Kidney tubule cell (primary cell): ENCODE results near the gene CACNA1C.

Experiments used
- DNase-seq: peaks from one replicate; pipeline ENCODE4 v3.0.0-alpha.2; 2018; ENCODE audit warnings: low spot score

Gene CACNA1C

DNA sequence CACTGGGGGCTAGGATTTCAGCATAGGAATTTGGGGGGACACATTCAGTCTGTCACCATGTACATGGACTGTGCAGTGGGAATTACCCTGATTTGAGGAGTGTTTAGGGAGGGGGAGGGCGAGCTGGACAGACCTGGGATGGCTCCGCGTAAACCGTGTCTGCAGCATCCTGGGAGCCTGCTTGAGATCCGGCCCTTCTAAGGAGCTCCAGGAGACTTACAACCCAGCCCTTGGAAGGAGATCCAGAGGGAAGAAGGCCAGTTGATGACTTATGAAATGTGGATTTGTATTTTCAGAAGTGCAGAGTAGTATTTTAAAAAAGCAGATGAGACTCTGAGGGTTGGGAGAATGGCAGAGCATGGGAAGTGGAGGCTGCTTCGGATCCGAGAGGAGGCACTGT, 153.2 kb downstream of the CACNA1C start:
- no peak for DNase-seq

DNA sequence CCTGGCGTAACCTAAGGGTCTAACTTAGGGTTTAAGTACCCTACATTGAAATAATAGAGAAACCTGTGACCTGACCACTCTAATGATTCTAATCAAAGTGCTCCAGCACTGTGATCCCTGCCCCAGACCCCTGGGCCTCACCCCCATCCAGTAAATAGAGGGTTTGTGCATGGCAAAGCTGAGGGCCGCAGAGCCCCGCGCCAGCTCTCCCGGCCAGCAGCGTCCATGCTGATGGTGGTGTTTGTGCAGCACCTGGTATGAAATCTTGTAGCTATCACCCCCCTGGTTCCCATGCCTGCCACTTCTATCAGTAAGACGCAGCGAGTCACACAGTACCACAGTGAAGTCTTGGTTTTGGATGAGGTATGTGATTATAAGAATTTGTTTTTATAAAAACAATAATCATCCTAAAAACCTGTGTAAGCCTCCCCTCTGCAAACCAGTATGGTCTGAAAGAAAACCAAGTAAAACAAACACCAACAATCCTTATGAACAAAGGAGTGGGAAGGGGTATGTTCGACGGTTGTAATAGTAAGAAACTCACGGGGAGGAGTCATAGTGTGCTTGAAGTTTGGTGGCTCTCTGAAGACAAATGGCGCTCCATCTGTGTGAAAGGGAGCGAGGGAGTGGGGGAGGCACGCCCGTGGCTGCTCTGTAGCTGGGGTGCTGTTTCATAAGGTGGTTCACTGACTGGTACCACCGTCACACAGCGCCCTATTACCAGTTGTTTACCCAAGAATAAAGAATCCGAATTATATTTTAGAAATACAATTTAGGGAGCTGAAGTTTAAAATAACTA, 156.2 kb downstream of the CACNA1C start:
- no peak for DNase-seq

DNA sequence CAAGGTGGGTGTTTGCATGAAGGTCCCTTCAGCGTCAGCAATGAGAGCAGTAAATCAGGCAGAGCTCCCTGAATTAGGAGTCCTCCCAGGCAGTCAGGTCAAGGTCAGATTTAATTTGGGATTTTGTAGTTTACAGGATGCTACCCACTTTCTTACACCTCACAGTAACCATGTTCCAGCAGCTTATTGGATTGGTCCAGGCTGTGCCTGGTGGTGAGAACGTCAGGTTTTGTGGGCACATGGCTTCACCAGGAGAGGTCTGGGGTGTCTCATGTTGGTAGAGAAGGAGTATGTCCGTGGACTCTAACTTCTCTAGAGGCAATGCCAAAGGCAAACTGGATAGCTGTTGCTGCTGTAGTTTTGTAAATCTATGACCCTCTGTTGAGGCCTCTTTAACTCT, 158.3 kb downstream of the CACNA1C start:
- DNase-seq, result no peak

DNA sequence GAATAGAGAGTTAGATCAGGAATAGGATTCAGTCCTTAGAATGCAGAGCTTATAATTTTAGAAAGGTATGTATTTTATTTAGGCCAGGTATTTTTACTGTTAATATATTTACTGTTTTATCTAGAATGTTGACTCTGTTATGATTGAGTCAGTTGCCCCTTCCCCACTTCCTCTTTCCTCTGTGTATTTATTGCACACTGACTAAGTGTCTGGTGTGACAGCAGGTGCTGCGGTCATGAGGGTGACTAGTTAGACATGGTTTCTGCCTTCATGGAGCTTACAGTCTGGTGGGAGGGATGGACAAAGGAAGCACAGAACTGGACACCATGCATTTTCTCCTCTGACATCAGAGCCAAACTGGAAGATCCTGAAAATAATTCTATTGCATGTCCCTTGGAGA, 159.8 kb downstream of the CACNA1C start:
- DNase-seq, result no peak

DNA sequence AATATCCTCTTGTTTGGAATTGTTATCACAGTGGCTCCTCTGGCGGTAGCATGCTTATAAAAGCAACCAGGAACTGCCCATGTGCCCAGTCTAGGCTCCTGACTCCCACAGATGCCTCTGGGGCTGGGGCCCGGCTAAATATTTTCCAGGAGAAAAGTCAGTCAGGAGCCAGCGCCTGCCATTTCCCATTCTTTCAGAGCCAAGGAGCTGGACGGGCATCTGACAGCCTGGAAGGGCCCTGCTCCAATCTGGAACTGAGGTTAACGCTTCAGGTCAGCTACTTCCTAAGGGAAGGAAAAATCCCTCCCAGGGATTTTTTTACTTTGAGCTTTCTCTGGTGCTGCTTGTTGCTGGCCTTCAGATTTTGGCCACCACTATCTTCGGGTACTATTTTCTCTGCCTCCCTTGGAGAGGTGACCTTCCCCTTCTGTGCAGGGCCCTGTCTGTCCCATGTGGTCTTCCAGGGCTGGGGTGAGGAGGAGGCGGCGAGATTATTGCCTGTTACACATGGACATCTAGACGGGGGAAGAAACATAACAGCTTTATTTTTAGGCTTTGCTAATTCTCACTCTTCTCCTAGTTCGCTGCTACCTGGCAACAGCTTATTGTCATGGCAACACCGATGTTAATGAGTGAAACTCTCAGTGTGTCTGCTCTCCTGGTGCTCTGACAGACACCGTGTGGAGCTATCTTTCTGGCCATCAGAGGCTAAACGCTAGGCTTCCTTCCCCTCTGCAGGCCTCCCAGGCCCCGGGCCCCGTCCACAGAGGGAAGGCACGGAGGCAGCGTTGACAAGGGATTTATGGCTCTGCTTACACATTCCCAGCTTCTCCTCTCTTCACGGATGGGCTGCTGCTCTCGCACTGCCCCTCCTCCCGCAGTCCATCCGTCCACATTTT, 160.4 kb downstream of the CACNA1C start:
- peak; percentile 12 for DNase-seq

DNA sequence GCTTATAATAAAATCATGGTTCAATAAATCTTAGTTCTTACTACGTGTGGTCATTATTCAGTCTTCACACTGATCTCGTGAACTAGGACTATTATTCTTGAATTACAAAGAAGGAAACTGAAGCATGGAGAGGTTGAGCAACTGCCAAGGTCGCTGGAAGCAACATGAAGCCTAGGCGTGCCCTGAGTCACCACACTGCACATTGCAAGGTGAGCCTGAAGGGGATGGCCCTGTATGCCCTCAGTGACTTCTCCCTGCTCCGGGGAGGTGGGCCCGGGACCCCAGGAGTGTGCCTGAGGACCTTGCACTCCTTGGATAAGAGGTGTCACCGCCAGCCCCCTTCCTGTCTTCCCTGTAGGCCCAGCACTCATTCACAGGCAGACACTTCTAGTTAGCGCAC, 161.6 kb downstream of the CACNA1C start:
- peak; percentile 33 for DNase-seq

DNA sequence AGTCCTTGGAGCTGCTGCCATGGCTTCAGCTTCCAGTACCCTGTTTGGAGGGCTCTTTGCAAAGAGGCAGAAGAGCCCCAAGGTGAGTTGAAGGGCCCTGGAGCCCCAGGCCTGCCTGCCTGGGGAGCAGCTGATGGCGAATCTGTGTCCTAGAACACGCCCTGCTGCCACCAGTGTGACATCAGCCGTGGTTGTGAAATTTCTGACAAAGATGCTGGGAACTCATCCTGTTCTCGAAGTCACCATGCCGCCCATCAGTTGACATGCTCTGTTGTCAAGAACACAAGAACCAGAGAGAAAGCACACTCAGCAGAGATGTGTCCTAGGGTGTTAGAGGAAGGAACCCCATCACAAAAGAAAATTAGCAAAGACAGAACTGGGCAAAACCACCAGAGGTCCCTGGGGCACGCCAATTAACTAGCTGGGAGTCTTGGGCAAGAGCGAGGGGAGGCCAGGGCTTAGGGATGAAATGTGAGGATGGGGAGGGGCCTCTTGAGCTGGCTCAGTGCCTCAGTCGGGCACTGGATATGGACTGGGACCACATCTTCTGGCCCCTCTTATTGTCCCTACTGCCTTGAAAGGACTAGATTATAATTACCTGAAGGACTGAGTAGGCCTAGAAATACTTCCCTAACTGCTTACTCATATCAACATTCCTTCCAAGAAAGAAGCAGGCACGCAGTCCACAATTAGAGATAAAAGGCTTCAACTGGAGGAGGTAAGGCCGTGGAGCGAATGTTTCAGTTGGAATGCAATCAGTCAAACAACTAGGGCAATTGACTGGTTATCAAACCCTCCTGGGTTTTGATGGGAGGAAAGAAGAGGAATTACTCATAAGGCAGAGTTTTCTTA, 163.1 kb downstream of the CACNA1C start:
- DNase-seq, result no peak

DNA sequence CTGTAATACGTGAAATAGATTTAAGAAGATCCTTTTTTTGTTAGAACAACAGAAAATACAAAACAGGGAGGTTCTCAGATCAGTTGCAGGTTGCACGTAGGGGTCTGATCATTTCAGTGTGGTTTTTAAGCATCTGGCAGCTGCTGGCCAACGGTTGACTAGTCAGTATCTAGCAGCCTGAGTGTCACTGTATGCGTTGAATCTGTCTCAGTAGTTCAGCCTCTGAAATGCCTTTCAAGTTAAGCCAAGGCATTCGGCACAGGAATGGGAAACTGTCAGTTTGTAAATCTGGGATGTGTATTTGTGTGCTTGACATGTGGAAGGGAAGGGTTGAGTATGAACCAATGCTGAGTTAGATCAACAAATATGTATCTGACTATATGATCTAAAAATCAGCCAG, 165.9 kb downstream of the CACNA1C start:
- no peak for DNase-seq

DNA sequence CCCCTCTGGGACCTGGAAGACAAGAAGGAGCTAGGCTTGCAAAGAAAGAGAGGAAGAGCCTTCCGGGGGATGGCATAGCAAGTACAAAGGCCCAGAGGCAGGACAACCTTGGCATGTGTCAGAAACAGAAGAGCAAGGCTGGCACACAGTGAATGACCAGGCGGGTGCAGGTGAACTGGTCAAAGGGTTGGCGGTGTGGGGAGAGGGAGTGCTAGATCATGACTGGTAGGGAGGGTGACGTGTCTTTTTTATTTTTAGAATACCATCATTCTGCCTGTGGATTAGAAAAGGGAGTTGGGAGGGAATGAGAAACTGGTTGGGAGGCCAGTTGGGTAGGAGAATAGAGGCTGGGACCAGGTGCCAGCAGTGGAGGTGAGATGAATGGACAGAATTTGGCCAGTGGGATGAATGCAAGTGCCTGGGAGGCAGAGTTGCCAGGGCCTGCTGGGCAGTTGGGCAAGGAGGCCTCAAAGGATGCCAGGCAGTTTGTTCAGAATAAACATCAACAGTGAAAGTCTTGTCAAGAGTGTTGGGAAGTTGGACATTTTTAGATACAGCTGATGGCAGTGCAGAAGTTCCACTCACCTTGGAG, 168.3 kb downstream of the CACNA1C start:
- no peak for DNase-seq

DNA sequence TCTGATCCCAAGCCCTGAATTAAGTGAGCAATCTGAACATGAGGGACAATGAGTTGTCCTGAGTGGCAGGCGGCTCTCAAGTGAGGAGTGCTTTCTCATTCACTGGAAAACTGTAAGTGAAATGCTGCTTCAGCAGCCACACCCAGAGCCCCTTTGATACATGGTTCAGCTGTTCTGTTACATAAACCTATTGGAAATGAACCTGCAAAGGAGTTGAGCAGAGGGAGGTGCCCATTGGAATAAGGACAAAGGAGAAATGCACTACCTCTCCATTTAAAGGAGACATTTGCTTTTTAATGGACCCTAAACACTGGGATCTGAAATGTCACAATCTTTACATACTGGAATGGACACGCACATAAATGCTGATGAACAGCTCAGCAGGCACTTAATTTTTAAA, 169.9 kb downstream of the CACNA1C start:
- DNase-seq, result no peak

DNA sequence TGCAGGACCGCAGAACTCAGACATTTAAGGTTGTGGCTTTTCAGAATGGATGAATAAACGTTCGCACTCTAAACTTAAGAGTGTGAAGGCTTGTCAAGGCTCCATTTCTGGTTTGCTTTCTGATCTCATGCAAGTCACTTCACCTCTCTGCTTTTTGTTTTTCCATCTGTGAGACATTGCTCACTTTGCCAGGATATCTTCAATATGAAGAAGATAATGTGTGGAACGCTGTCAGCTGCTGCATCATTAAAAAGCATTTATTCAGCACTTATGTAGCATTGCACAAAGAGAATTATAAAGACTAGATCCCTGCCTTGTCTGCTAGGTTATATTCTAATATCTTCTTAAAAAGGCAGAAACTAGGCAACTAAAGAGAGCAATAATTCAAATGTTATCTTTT, 172.2 kb downstream of the CACNA1C start:
- DNase-seq, result no peak

DNA sequence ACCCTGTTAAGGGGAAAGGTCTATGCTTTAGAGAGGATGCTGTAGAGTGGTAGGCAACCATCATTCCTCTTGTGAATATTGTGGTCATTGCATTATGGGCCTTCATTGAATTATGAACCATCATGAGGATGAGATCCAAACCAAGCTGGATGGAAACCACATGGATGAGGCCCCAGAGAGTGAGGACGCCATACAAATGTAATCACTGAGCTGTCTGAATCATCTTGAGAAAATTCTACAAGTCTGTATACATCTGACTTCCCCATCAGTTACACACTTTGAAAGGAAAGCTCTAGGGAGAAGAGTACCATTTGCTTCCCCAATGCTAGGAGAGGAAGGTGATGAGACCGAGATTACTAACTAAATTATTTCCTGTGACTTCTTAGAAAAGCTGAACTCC, 172.9 kb downstream of the CACNA1C start:
- DNase-seq, result no peak

DNA sequence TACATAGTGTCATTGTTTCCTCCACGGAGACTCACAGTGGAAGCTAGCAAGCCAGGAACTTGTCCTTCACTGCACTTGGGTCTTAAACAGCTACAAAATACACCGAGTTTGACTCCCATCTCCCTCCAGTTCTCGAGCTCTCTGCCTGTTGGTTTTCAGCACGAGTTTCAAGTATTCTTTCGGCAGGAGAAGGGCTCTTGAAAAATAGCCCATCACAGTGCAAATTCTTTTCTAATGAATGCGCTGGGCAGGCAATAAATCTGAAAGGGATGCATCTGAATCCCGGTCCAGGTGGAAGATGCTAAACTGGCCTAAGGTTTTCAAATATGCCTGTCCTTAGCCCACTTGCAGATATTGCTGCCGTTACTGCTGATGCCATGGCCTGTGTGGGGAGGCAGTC, 173.9 kb downstream of the CACNA1C start:
- no peak for DNase-seq

DNA sequence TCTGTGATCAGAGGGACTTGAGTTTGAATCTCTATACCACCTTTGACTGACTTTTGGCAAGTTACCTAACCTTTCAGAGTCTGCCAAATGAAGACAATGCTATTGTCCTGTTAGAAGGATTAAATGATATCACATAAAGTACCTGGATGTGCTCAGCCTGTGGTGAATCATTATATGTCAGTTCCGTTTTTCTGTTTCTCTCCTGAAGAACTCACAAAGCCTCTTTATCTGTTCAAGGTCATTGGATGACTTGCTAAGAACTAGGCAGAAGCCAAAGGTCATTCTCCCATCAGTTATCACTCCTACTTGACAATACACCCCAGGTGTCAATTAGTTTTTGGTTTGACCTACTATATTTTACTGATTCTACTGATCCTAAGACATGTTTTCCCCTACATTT, 174.6 kb downstream of the CACNA1C start:
- no peak for DNase-seq

DNA sequence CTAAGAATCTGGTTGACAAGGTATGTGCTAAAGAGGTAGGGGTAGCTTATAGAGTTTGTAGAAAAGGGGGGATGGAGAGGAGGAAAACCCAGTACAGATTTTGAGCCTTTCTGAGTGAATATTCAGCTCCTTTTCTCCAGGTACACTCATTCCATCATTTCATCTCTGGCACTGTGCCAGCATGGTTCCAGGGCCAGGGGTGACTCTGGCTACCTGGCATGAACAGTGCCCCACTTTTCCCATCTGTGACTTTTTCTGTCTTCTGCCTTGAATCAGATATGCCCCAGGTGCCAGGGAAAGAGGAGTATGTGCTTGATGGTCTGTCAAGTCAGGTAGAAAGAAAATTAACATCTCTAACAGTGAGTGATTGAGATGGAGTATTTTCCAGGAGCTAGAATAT, 175.7 kb downstream of the CACNA1C start:
- no peak for DNase-seq

DNA sequence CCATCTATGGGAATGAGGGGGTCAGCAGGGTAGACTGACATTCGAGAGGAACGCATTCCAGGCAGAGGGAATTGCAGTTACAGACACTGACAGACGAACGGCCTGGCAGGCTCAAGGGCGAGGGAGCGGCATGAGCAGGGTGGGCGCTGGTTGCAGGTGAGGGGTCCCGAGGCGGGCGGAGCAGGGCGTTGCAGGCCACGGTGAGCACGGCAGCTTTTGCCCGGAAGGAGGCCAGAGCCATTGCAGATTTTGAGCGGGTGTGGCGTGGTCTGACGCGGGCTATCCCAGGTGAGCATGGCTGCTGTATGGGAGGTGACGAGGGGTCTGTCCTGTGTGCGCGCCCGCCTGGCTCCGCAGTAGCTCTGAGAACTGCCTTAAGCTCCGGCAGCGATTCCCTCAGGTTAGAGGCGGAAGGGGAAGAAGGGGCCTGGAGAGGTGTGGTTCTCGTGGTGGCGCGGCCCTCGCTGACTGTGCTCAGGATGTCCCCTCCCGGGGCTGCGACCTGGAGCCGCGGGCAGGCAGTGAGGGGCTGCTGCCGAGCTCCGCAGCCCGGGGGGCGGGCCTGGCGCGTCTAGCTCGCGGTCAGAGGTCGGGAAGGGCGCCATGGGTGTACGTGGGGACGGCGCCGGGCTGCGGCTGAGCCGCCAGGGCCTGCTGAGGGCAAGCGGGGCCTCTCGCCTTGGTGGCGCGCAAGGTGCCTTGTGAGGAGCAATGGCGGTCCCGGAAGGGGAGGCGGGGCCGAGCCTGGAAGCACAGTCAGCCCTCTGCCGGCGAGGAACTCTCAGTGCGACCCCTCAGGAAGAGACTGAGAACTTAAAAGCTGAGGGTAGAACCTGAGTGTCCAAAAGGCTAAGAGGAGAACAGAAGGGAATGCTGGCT, 177.1 kb downstream of the CACNA1C start:
- no peak for DNase-seq

DNA sequence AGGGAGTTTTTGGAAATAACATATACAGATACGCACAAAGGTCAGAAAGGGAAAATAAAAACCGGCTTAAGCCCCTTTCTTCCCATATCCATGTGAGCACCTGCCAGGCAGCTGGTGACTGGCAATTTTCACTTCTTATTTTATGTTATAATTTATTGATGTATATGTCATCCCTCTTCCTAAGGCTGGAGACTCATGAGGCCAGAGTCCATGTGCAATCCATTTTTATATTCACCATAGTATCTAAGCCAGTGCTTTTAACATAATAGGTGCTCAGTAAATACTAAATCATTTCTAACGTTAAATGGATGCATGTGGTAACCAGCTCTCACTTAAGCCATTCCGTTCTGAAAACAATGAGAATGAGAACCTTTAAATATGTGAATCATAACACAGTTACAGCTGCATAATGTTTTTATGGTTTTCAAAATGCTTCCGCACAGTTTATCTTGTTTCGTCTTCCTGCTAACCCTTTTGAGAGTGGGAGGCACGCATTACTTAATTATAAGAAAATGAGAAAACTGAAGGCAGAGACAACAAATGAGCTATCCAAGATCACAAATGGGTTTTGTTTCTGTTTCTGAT, 178.3 kb downstream of the CACNA1C start:
- DNase-seq, result no peak

DNA sequence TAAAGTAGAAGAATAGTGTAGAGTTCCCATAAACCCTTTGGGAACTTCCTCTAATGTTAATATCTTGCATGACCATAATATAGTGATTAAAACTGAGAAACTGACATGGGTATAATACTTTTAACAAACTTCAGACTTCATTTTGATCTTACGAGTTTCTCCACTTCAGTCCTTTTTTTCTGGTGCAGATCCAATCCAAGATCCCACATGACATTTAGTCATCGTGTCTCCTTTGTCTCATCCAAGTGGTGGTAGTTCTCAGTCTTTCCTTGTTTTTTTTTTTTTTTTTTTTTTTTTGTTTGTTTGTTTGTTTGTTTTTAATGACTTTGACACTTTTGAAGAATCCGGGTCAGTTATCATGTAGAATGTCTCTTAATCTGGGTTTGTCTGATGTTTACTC, 179.2 kb downstream of the CACNA1C start:
- DNase-seq, result no peak

DNA sequence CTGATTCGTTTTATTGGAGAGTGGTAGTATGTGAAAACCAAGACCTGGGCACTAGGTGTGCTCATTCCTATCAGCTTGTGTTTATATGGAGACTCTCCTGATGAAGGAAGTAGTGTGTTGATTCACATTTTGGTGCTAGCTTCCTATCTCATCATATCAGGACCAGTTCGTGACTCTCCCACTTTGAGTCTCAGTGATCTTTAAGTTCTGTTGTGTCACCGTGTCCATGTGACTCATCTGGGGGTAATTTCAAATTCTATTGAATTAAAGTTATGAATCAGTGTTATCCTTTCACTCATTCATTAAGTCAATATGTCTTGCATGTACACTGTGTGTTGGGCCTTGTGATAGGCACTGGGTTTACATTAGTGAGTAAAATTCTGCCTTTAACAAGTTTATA, 180.2 kb downstream of the CACNA1C start:
- DNase-seq, result no peak

DNA sequence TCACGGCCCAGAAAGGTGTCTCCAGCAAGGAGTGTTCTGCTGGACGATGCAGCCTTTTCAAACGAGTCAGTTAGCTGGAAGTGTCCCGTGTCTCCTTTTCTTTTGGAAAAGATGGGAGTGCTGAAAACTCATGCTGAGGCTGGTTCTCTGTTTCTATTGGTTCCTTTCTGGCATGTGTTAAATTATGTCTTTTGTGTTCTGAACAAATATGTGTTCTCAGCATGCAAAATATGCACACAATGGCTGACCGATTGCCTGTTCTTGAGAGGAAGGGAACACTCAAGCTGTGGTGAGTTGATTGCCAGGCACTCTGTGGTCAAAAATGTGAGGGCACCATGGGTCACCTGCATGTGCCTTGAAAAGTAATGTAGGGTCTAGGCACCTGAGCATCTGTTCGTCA, 181.3 kb downstream of the CACNA1C start:
- no peak for DNase-seq
